Cardiac ventricle fibroblast (primary cell): Measurements from ENCODE around the gene PPP1R1B. TPM values are rescaled to one million over a fixed set of nuclear protein-coding genes. Genes with fewer than 3 reads are reported as not detected.

Experiments used
- total RNA-seq: library from RNA; depleted of rRNA; stranded (reverse); fragments of >200 nt; gene quantifications from 2 replicates; pipeline ENCODE4 v1.2.3, GENCODE V29; 2015

Gene PPP1R1B
- total RNA-seq: 89.5 and 113 TPM in 2 replicates

DNA sequence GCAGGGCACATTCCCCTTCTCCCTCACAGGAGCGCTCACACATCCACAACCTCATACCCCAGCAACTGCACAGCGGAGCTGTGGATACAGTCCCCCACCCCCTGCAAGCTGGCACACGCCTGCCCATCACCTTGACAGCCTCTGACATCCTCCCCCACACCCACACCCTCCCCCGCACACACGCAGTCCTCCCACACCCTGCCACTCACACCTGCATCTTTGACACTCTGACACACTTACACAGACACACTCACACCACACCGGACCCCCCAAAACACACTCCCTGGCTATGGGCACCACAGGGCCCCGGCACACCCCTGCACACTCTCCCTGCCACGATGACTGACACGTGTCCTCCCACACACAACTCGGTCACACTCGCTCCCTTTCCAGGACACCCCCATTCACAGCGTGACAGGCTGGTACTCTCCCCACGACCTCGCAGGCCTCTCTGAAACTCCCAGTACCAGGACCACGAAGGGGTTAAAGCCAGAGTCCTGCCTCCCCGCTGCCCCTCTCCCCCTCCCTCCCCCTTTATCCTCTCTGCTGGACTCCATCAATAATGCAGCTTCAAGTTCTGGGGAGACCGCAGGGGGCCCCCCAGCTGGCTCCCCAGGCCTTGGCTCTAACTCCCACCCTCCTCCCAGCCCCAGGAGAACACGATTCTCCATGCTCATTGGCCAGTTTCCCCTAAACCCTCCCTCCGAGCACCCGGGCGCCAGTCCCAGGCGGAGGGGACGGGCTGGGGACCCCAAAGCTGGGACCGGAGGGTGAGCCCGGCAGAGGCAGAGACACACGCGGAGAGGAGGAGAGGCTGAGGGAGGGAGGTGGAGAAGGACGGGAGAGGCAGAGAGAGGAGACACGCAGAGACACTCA is at the start of gene PPP1R1B:
TSS of gene PPP1R1B (plus strand) at position 782 of the 876 bp plus-strand sequence. CDS start 441 bp downstream, outside the sequence.

DNA sequence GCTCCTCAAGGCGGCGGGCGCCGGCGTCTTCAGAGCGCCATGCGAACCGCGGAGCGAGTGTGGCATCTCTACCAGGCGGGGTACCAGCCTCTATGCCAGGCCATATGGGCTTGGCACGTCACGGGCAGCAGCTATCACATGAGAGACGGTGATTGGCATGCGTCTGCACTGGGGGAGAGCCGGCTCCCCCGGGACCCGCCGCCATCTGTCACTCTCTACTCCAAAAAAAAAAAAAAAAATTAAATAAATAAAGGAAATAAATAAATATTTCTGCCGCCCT is 19.0 kb upstream of the PPP1R1B start, which contains the start of gene NEUROD2:
TSS of gene NEUROD2 (minus strand) at position 70 of the 280 bp plus-strand sequence. CDS start 1,321 bp downstream, outside the sequence.

DNA sequence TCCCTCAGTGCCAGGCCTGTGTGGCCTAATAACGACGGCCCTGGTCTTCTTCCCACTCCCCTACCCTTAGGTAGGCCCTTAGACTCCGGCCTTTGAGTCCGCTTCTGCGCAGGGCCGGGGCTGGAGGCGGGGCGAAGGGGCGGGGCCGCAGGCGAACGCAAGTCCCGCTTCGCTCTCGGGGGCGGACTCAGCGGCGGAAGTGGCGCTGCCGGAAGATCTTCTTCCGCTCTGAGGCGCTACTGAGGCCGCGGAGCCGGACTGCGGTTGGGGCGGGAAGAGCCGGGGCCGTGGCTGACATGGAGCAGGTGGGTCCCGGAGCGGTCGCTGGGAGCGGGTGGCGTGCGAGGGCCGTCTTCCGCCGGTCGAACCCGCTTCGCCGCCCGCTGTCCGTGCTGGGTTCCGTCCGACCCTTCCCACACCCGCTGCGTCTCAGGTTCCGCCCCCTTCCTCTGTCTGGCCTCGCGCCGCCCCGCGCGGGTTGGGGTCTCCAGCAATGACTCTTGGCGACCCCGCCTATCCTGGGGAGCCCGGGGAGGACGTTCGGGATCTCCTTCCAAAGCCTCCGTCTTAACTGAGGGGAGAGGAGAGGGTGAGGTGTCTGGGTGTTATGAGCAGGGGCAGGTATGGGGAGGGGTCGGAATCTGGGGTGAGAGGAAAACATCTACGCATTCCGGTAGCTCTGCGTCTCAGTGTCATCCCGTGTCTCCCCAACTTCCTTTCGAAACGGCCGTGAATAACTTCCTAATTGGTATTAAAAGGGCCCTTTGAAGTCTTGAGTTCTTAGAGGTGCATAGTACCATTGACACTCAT is 10.4 kb downstream of the PPP1R1B start, which contains the start of gene STARD3:
TSS of gene STARD3 (plus strand) at position 218 of the 810 bp plus-strand sequence. CDS start 16,388 bp downstream, outside the sequence.

DNA sequence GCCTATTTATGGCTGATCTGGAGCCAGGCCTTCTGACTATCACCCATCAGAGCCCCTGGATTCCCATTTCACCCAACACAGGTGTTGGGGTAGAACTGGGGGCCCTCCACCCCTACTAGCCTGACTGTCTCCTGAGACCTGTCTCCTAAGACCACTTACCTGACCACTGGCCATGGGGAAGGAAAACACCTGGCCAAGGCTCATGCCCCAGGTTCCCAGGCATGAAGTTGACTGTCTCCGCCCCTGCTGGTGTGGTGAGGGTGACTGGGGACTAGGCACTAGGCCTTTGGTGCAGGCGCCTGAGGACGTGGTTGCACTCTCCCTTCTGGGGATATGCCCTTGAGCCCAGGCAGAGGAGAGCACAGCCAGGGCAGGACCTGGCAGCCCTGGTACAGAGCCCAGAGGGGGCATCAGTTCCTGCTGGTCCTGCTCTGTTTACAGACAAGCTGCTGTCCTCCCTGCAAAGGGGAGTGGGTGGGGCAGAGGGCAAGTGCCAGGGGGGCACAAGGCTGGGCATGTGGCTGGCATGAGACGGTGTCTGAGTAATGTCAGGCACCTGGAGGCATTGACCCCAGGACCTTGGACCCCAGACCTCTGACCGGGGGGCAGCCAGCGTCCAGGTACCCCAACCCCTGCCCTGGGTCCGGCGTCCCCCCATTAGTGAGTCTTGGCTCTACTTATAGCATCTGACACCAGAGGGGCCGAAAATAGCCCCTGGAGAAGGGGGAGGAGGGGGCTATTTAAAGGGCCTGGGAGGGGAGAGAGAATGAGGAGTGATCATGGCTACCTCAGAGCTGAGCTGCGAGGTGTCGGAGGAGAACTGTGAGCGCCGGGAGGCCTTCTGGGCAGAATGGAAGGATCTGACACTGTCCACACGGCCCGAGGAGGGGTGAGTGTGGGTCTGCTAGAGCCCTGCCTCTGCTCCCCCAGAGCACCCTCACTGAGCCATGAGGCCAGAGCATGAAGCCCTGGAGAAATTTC is 38.1 kb downstream of the PPP1R1B start, which contains the start of gene TCAP:
TSS of gene TCAP (plus strand) at position 769 of the 981 bp plus-strand sequence. CDS start at position 780, 11 bp downstream.

DNA sequence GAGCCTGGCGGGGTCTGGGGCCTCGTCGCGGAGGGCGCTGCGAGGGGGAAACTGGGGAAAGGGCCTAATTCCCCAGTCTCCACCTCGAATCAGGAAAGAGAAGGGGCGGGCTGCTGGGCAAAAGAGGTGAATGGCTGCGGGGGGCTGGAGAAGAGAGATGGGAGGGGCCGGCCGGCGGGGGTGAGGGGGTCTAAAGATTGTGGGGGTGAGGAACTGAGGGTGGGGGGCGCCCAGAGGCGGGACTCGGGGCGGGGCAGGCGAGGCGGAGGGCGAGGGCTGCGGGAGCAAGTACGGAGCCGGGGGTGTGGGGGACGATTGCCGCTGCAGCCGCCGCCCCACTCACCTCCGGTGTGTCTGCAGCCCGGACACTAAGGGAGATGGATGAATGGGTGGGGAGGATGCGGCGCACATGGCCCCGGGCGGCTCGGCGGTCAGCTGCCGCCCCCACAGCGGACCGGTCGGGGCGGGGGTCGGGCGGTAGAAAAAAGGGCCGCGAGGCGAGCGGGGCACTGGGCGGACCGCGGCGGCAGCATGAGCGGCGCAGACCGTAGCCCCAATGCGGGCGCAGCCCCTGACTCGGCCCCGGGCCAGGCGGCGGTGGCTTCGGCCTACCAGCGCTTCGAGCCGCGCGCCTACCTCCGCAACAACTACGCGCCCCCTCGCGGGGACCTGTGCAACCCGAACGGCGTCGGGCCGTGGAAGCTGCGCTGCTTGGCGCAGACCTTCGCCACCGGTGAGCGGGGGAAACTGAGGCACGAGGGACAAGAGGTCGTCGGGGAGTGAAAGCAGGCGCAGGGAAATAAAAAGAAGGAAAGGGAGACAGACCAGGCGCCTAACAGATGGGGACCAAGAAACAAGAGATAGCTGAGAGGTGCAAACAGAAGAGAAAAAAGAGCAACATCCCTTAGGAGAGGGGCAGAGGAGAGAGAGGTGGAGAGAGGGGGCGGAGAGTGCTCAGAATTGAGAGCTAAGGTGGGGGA is 41.5 kb downstream of the PPP1R1B start, which contains the start of gene PNMT:
TSS of gene PNMT (plus strand) at position 509 of the 980 bp plus-strand sequence. CDS start at position 532, 23 bp downstream.

Other genes with a start within 250 kb of the PPP1R1B start
- gene FBXL20, start 225.3 kb upstream of the PPP1R1B start, total RNA-seq: 11.5 and 13.3 TPM in 2 replicates
- gene MED1, start 175.7 kb upstream of the PPP1R1B start, total RNA-seq: 18.4 and 20.7 TPM in 2 replicates
- 27.7 and 27.8 TPM in 2 replicates for gene CDK12, start 165.5 kb upstream of the PPP1R1B start, total RNA-seq
- gene NEUROD2, start 19.0 kb upstream of the PPP1R1B start, total RNA-seq: not detected in 2 replicates
- gene STARD3, start 10.2 kb downstream of the PPP1R1B start, total RNA-seq: 23.1 and 31.5 TPM in 2 replicates
- 0.25 TPM in 1 of 2 replicates, not detected in the other for gene TCAP, start 38.4 kb downstream of the PPP1R1B start, total RNA-seq
- gene PNMT, start 41.5 kb downstream of the PPP1R1B start, total RNA-seq: not detected in 2 replicates
- gene PGAP3, start 61.1 kb downstream of the PPP1R1B start, total RNA-seq: 10.5 and 16.8 TPM in 2 replicates
- 29.9 and 35.7 TPM in 2 replicates for gene ERBB2, start 73.1 kb downstream of the PPP1R1B start, total RNA-seq
- 38.7 and 50.6 TPM in 2 replicates for gene MIEN1, start 103.6 kb downstream of the PPP1R1B start, total RNA-seq
- 0.29 and 0.44 TPM in 2 replicates for gene GRB7, start 111.0 kb downstream of the PPP1R1B start, total RNA-seq
- not detected in 2 replicates for gene IKZF3, start 237.4 kb downstream of the PPP1R1B start, total RNA-seq
- gene ZPBP2, start 241.2 kb downstream of the PPP1R1B start, total RNA-seq: not detected in 2 replicates